ENCODE results near the gene PRR35.

The PRR35 gene

DNA sequence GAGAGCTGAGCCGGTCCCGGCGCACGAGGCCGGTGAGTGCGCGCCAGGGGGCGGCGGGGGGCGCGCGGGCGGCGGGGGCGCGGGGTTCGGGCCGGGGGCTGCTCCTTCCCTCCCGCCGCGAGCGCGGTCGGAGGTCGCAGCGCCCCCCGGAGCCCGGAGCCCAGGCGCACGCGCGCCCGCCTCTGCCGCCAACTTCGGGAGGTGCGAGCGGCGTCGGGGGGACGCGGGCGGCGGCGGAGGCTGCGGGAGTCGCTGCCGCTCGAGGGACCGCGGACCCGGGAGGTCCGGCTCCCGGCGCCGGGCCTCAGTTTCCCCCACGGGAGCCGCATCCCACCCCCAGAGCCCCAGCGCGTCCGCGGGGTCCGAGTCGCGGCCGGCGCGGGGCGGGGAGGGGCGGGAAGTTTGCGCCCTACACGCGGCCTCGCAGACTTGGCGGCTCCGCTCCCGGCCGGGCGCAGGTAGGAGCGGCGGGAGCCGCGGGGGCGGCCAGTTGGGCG, at the start of gene PRR35:
Gene PRR35, plus strand, starts transcription at position 191 of the 497 bp plus-strand sequence. CDS start 2,901 bp downstream, outside the sequence.
- H3K4me3 ChIP-seq (ENCODE audit: low read depth, low read length) = no peak within 1 kb of the TSS
- TF ChIP-seq, protein P1, sequence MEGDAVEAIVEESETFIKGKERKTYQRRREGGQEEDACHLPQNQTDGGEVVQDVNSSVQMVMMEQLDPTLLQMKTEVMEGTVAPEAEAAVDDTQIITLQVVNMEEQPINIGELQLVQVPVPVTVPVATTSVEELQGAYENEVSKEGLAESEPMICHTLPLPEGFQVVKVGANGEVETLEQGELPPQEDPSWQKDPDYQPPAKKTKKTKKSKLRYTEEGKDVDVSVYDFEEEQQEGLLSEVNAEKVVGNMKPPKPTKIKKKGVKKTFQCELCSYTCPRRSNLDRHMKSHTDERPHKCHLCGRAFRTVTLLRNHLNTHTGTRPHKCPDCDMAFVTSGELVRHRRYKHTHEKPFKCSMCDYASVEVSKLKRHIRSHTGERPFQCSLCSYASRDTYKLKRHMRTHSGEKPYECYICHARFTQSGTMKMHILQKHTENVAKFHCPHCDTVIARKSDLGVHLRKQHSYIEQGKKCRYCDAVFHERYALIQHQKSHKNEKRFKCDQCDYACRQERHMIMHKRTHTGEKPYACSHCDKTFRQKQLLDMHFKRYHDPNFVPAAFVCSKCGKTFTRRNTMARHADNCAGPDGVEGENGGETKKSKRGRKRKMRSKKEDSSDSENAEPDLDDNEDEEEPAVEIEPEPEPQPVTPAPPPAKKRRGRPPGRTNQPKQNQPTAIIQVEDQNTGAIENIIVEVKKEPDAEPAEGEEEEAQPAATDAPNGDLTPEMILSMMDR (IDR thresholded peaks at IDR 0.05; ENCODE audit: borderline replicate concordance, insufficient read depth, low read depth, low read length) = no peak

DNA sequence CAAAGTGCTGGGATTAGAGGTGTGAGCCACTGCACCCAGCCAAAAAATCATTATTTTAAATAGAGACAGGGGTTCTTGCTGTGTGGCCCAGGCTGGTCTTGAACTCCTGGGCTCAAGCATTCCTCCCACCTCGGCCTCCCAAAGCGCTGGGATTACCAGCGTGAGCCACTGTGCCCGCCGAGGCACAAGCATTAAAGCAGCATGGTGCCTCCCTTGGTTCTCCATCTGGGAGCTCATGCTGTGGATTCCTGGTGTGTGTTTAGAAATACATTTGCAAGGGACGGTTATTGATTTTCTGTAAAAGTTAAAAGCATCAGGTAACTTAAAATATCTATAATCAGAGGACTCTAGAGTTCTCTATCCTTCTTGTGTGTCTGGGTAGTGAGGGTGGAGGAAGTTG, 47.4 kb upstream of the PRR35 start:
- H3K4me3 ChIP-seq (ENCODE audit: low read depth, low read length) = no peak overlapping the region
- TF ChIP-seq, protein P1 (IDR thresholded peaks at IDR 0.05; ENCODE audit: borderline replicate concordance, insufficient read depth, low read depth, low read length) = no peak

DNA sequence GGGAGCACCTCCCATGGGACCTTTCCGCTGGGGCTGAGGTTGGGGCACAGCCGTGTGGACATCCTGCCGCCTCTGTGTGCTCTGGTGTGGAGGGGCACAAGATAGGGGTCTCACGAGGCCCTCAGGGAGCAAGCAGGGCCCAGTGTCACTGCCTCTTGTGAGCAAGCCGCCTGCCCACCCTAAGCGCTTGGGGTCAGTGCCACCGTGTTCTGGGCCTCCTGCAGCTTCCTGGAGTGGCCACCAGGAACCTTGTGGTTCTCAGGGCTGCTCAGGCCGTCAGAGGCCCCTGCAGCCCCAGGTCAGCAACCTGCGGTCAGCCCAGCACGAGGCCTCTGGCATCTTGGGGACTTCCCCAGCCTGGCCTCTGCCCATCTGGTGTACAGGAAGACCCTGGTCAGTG, 46.2 kb upstream of the PRR35 start:
- TF ChIP-seq, protein P1 (IDR thresholded peaks at IDR 0.05; ENCODE audit: borderline replicate concordance, insufficient read depth, low read depth, low read length) = no peak
- H3K4me3 ChIP-seq (ENCODE audit: low read depth, low read length) = no peak overlapping the region

DNA sequence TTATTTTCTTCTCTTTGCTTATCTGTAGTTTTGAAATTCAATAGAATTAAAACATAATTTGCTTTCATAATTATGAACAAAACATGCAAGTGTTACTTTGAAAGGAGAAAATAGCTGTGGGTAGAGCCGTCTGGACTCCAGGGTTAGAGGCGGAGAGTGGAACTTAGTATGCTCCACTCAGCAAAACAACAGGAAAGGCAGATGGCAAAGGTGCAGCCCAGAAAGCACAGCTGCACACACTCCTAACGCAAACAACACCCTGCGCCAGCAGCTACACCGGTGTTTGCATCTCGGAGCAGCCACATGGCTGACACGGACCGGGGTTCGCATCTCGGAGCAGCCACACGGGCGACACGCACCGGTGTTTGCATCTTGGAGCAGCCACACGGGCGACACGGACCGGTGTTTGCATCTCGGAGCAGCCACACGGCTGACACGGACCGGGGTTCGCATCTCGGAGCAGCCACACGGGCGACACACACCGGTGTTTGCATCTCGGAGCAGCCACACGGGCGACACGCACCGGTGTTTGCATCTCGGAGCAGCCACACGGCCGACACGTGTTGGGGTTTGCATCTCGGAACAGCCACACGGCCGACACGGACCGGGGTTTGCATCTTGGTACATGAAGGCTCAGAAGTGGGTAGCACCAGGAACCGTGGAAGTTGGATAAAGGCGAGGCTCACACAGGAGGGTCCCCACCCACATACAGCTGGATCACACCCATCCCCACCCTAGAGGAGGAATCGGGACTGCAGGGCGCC, 44.8 kb upstream of the PRR35 start:
- no peak overlapping the region for H3K4me3 ChIP-seq (ENCODE audit: low read depth, low read length)
- TF ChIP-seq, protein P1 (IDR thresholded peaks at IDR 0.05; ENCODE audit: borderline replicate concordance, insufficient read depth, low read depth, low read length) = no peak

DNA sequence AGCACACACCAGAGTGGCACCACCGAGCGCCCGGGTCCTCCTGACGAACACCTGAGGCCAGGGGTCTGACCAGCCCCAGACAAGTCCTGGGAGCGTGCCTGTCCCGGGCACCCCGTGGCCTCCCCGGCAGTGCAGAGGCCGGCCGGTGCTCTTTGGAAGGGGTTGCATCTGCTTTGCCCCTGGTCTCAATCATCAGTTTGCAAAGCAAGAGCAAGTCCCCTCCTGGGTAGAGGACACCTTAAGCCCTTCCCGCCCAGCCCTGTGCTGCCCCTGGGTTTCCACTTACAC, 44.3 kb upstream of the PRR35 start:
- TF ChIP-seq, protein P1 (IDR thresholded peaks at IDR 0.05; ENCODE audit: borderline replicate concordance, insufficient read depth, low read depth, low read length) = no peak
- H3K4me3 ChIP-seq (ENCODE audit: low read depth, low read length) = no peak overlapping the region

DNA sequence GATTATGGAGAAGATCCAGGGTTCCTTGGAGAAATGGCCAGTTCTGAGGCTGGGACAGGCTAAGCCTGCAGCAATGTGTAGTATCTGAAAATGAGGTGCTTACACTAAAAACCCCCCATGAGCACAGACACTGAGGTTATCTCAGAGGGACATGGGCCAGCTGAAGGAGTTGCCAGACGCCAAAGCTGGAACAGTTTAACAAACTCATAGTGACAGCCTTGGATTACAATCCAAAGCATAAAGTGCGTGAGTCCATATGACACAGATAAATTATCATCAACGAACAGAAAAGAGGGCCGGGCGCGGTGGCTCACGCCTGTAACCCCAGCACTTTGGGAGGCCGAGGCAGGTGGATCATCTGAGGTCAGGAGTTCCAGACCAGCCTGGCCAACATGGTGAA, 43.9 kb upstream of the PRR35 start:
- TF ChIP-seq, protein P1 (IDR thresholded peaks at IDR 0.05; ENCODE audit: borderline replicate concordance, insufficient read depth, low read depth, low read length) = no peak
- no peak overlapping the region for H3K4me3 ChIP-seq (ENCODE audit: low read depth, low read length)

DNA sequence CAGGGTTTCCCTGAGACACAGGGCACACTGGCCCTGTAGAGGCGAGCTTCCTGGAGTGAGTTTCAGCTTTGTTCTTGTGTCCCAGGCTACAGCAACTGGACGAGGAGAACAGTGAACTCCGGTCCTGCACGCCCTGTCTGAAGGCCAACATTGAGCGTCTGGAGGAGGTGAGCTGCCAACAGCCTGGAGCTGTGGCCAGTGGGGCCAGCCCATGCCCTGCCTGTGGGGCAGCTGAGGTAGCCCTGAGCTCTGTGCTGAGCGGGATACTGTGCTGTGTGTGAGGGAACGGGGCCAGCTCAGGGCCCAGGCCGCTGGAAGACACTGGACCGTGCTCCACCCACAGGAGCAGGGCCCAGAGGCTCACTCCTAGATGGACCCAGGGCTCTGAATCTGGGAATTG, 41.3 kb upstream of the PRR35 start:
- TF ChIP-seq, protein P1 (IDR thresholded peaks at IDR 0.05; ENCODE audit: borderline replicate concordance, insufficient read depth, low read depth, low read length) = no peak
- no peak overlapping the region for H3K4me3 ChIP-seq (ENCODE audit: low read depth, low read length)

Measured in GM12875 (cell line).